Measurements from ENCODE around the gene CEP89.

The CEP89 gene

DNA sequence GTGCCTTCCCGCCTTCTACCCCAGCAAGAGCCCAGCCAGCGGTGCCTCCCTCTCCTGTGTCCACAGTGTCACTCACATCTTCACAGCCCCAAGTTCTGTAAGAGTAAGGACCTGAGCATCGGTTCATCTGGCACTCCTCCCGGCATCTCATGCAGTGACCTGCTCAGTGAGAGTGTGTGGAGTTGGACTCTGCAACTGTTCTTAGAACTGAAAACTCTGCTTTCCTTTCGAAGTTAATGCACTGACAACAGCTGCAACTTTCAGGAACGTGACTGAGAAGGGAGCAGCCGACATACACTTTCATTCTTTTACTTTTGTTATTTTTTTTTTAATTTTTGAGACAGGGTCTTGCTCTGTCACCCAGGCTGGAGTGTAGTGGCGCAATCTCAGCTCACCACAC, 41.2 kb downstream of the CEP89 start:
- Histone ChIP-seq H3K27me3 (ENCODE audit: insufficient read depth, low read depth) (no peaks in the 10 kb centered on the region), H3K4me1 (ENCODE audit: low read depth, poor library complexity, severe bottlenecking) (no peaks in the 10 kb centered on the region), H3K27ac (no peak overlapping the region), H3K4me2 (no peak overlapping the region), H3K9ac (no peak overlapping the region), H2AFZ (ENCODE audit: low read depth) (no peak overlapping the region), H4K20me1 (ENCODE audit: insufficient read depth) (no peaks in the 10 kb centered on the region), H3K4me3 (IDR thresholded peaks at IDR 0.05; ENCODE audit: insufficient read depth, low read depth, low read length) (no peak overlapping the region), H3K36me3 (ENCODE audit: insufficient read depth) (no peaks in the 10 kb centered on the region), H3K79me2 (ENCODE audit: insufficient read depth, low read depth) (no peaks in the 10 kb centered on the region)
- TF ChIP-seq, protein P1, sequence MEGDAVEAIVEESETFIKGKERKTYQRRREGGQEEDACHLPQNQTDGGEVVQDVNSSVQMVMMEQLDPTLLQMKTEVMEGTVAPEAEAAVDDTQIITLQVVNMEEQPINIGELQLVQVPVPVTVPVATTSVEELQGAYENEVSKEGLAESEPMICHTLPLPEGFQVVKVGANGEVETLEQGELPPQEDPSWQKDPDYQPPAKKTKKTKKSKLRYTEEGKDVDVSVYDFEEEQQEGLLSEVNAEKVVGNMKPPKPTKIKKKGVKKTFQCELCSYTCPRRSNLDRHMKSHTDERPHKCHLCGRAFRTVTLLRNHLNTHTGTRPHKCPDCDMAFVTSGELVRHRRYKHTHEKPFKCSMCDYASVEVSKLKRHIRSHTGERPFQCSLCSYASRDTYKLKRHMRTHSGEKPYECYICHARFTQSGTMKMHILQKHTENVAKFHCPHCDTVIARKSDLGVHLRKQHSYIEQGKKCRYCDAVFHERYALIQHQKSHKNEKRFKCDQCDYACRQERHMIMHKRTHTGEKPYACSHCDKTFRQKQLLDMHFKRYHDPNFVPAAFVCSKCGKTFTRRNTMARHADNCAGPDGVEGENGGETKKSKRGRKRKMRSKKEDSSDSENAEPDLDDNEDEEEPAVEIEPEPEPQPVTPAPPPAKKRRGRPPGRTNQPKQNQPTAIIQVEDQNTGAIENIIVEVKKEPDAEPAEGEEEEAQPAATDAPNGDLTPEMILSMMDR (conservative IDR thresholded peaks at IDR 0.05; ENCODE audit: low read depth, low read length): no peak

DNA sequence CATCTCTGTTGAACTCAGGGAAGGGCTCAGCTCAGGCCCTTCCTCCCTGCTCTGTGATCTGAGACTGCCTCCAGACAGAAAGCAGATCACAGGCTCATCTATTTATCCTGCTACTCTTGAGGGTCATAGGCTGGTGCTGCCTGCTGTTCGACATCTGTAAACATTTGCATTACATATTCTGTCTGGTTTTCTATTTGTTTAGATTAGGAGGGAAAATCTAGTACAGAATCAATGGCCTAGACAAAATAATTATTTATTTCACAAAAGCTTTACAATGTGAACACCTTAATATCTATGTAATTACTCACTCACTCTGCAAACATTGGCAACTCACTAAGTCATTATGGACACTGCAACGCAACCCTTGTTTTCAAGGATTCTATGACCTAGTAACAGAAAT, 43.0 kb downstream of the CEP89 start:
- Histone ChIP-seq H3K4me1 (ENCODE audit: low read depth, poor library complexity, severe bottlenecking) (no peaks in the 10 kb centered on the region), H3K27me3 (ENCODE audit: insufficient read depth, low read depth) (no peaks in the 10 kb centered on the region), H3K36me3 (ENCODE audit: insufficient read depth) (no peaks in the 10 kb centered on the region), H4K20me1 (ENCODE audit: insufficient read depth) (no peaks in the 10 kb centered on the region), H3K4me2 (no peak overlapping the region), H2AFZ (ENCODE audit: low read depth) (no peak overlapping the region), H3K79me2 (ENCODE audit: insufficient read depth, low read depth) (no peaks in the 10 kb centered on the region), H3K4me3 (IDR thresholded peaks at IDR 0.05; ENCODE audit: insufficient read depth, low read depth, low read length) (no peak overlapping the region), H3K9ac (no peak overlapping the region), H3K27ac (no peak overlapping the region)
- TF ChIP-seq, protein P1 (conservative IDR thresholded peaks at IDR 0.05; ENCODE audit: low read depth, low read length): no peak

DNA sequence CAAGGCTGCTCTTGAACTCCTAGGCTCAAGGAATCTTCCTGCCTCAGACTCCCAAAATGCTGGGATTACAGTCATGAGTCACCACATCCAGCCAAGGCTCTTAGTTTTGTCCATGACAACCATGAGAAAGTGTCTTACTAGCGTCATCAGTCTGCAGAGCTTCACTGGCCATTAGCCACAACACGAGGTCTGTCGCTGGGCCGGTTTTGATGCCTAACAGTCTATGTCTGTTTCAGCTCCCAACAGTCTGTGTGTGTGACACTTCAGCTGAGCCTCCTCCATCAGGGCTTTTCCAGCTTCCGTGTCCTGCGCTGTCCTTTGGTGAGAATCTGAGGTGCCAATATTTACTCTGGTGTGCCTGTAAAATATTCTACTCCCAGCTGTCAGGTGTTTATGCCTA, 47.6 kb downstream of the CEP89 start:
- Histone ChIP-seq H3K36me3 (ENCODE audit: insufficient read depth) (no peaks in the 10 kb centered on the region), H3K27ac (no peak overlapping the region)

DNA sequence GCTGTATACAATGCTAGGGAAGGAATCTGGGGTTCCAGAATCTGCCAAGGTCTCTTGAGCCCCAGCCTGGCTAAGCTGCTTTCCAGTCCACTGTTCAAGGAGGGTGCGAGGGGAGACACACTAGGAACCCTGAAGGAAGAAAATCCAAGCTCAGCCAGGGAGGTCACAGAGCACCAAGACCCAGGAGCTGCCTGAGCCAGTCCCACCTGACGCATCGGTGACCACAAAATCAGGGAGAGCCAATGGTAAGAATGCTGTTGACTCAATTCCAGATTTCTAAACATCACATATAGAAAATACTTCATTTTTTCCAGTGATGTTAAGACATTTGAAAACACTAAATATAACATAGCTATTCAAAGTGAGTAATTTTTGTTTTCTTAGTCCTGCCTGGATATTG, 50.1 kb downstream of the CEP89 start:
- H3K4me3 ChIP-seq (IDR thresholded peaks at IDR 0.05; ENCODE audit: insufficient read depth, low read depth, low read length): no peak overlapping the region
- H3K36me3 ChIP-seq (ENCODE audit: insufficient read depth): no peaks in the 10 kb centered on the region
- no peaks in the 10 kb centered on the region for H3K4me1 ChIP-seq (ENCODE audit: low read depth, poor library complexity, severe bottlenecking)
- no peaks in the 10 kb centered on the region for H3K79me2 ChIP-seq (ENCODE audit: insufficient read depth, low read depth)
- TF ChIP-seq, protein P1 (conservative IDR thresholded peaks at IDR 0.05; ENCODE audit: low read depth, low read length): no peak
- H4K20me1 ChIP-seq (ENCODE audit: insufficient read depth): no peaks in the 10 kb centered on the region
- no peaks in the 10 kb centered on the region for H3K27me3 ChIP-seq (ENCODE audit: insufficient read depth, low read depth)
- H3K9ac ChIP-seq: no peak overlapping the region
- H3K4me2 ChIP-seq: no peak overlapping the region
- H2AFZ ChIP-seq (ENCODE audit: low read depth): no peak overlapping the region
- no peak overlapping the region for H3K27ac ChIP-seq

More for the DNA sequence above, 47.6 kb downstream of the CEP89 start:
- H4K20me1 ChIP-seq (ENCODE audit: insufficient read depth): no peaks in the 10 kb centered on the region
- H2AFZ ChIP-seq (ENCODE audit: low read depth): no peak overlapping the region
- H3K4me3 ChIP-seq (IDR thresholded peaks at IDR 0.05; ENCODE audit: insufficient read depth, low read depth, low read length): no peak overlapping the region
- H3K9ac ChIP-seq: no peak overlapping the region
- no peaks in the 10 kb centered on the region for H3K27me3 ChIP-seq (ENCODE audit: insufficient read depth, low read depth)
- no peak overlapping the region for H3K4me2 ChIP-seq
- TF ChIP-seq, protein P1 (conservative IDR thresholded peaks at IDR 0.05; ENCODE audit: low read depth, low read length): no peak
- no peaks in the 10 kb centered on the region for H3K79me2 ChIP-seq (ENCODE audit: insufficient read depth, low read depth)
- no peaks in the 10 kb centered on the region for H3K4me1 ChIP-seq (ENCODE audit: low read depth, poor library complexity, severe bottlenecking)
